ENCODE data around the gene ZNF335. TPM values are rescaled to one million over a fixed set of nuclear protein-coding genes. Genes with fewer than 3 reads are reported as not detected.

Gene ZNF335
- total RNA-seq, 2 donors from 2014 or later = 12.6 to 13.7 TPM

GRCh38 chr20:45925821-45926506 lies 46.0 kb downstream of the ZNF335 start:
- intact Hi-C loops (cut with DNase I) = no loop called here
- DNase-seq (ENCODE audit: low spot score) = no peak

DNA sequence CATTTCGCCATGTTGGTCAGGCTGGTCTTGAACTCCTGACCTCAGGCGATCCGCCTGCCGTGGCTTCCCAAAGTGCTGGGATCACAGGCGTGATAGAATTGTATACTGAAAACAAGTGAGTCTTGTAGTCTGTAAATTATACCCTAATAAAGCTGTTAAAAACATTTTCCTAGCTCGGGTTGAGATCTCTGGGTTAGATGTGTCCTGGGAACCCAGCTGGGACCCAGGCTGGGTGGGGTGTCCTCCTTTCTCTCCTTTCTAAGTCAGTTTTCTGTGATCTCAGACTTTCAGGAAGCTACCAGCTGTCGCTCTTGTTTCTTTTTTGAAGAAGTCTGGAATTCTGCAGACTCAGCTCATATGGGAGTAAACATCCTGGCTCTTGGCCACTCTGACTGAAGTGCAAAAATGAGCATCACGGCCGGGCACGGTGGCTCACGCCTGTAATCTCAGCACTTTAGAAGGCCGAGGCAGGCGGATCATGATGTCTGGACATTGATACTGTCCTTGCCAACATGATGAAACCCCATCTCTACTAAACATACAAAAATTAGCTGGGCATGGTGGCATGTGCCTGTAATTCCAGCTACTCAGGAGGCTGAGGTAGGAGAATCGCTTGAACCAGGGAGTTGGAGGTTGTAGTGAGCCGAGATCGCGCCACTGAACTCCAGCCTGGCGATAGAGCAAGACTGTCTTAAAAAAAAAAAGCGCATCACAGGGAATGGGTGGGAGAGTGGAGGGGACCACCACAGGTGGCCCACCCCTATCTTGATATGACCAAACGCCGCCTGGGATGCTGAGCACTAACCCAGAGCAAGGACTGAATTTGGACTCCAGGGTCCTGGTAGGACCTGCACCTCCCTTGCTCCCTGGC lies 47.4 kb downstream of the ZNF335 start:
- intact Hi-C loops (cut with DNase I) = no loop called here
- DNase-seq (ENCODE audit: low spot score) = peak; percentile 90

- intact Hi-C loops (cut with DNase I) = no loop called here
- DNase-seq (ENCODE audit: low spot score) = no peak
Observed at GRCh38 chr20:45921337-45922189, 50.4 kb downstream of the ZNF335 start.

- intact Hi-C loops (cut with DNase I) = no loop called here
- DNase-seq (ENCODE audit: low spot score) = no peak
Observed at GRCh38 chr20:45920462-45921336, 51.3 kb downstream of the ZNF335 start.

GRCh38 chr20:45919542-45920399 lies 52.2 kb downstream of the ZNF335 start:
- no peak for DNase-seq (ENCODE audit: low spot score)
- intact Hi-C loops (cut with DNase I) = no loop called here

GRCh38 chr20:45918779-45919537 lies 53.0 kb downstream of the ZNF335 start:
- intact Hi-C loops (cut with DNase I) = no loop called here
- no peak for DNase-seq (ENCODE audit: low spot score)

- no peak for DNase-seq (ENCODE audit: low spot score)
- intact Hi-C loops (cut with DNase I) = no loop called here
Observed at GRCh38 chr20:45918182-45918737, 53.7 kb downstream of the ZNF335 start.

DNA sequence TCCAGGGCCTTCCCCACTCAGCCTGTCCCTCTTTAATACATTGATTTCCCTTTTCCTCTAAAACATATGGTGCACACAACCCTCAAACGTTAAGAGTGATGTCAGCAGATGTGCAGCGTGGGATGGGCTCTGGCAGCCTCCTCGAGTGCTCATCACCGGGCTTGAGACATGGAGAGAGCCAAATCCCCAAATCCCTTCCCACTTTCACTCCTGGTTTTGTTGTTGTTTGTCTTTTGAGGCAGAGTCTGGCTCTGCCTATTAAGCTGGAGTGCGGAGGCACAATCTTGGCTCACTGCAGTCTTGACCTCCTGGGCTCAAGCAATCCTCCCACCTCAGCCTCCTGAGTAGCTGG lies 54.2 kb downstream of the ZNF335 start:
- intact Hi-C loops (cut with DNase I) = no loop called here
- DNase-seq (ENCODE audit: low spot score) = no peak

GRCh38 chr20:45913116-45913515 lies 58.9 kb downstream of the ZNF335 start:
- intact Hi-C loops (cut with DNase I) = no loop called here
- no peak for DNase-seq (ENCODE audit: low spot score)

DNA sequence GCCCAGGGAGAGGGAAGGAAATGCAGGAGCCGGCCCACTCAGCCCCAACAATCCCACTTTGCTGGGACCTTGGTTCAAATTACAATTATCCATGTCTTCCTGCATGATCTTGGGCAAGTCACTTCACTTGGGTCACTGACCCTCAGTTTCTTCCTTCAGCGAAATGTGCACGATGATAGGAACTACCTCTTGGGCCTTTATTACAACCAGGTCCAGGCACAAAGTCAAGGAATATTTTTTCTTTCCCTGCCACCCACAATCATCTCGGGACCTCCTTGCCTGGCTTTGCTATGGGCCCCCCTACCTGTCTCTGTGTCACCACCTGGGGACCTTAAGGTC lies 59.7 kb downstream of the ZNF335 start:
- intact Hi-C loops (cut with DNase I) = no loop called here
- no peak for DNase-seq (ENCODE audit: low spot score)

GRCh38 chr20:45911486-45912343 lies 60.3 kb downstream of the ZNF335 start, which contains the start of gene PLTP:
Gene PLTP, minus strand, starts transcription at chr20:45912155. Its CDS starts 703 bp downstream, at chr20:45911452.
- peak; percentile 95 for DNase-seq (ENCODE audit: low spot score)
- intact Hi-C loops (cut with DNase I) = no loop called here

DNA sequence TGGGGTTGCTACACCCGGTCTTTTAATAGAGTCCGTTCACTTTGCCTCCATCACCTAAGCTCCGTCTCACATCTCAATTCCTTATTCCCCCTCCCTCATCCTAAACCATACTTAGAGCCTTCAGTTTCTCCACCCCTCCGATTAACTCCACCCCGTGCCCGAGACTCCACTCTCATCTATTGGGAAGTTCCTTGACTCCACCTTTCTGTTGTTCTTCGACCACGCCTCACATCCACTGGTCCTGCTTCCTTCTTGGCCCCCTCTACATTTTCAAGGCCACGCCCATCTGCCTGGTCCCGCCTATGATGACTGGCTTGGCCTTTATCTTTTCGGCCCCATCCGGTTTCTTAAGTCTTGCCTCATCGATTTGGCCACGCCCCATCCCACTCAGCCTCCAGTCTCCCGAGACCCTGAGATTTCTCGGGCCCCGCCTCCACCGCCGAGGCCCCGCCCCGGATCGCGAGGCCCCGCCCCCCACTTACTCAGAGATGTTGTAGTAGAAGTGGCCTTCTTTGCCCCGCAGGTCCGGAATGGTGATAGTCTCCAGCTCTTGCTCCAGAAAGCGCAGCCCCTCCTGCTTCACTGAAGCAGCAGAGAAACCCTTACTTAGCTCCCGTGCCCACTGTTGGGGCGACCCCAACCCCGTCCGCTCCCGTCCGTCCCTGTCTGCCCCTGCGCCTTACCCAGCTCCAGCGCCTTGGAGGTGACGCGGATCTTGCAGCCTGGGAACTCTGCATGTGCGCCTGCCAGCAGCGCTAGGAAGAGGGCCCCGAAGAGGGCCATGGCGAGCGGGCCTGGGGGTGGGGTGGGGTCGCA lies 61.1 kb downstream of the ZNF335 start:
- intact Hi-C loops (cut with DNase I) = no loop called here
- DNase-seq (ENCODE audit: low spot score) = peak; percentile 99

DNA sequence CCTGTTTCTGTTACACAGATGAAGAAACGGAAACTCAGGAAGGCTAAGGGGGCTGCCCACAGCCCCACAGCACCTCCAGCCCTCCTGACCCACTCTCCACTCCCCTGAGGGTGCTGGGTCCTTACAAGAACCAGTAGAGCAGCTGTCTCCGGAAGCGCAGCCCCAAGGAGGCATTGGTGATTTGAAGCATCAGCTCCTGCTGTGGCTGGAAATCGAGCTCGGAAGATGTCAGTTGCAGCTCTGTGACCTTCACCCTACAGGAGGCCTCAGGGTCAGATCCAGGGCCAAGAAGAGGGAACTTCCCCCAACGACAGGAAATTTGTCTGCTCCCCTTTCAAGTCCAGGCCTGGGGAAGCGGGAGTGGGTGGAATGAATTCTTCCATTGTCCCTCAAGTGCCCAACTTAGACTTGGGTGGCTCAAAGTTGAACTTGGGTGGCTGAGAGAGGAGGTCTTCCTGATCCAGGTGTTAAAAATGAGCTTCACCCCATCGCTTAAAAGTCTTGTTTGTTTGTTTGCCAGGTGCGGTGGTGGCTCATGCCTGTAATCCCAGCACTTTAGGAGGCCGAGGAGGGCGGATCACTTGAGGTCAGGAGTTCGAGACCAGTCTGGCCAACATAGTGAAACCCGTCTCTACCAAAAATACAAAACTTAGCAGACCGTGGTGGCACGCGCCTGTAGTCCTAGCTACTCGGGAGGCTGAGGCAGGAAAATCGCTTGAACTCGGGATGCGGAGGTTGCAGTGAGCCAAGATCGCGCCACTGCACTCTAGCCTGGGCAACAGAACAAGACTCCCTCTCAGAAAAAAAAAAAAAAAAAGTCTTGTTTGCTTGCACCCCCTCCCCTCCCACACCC lies 62.0 kb downstream of the ZNF335 start:
- intact Hi-C loops (cut with DNase I) = no loop called here
- DNase-seq (ENCODE audit: low spot score) = no peak

- intact Hi-C loops (cut with DNase I) = no loop called here
- DNase-seq (ENCODE audit: low spot score) = no peak
Observed at GRCh38 chr20:45909336-45909808, 62.6 kb downstream of the ZNF335 start.

Data from posterior vena cava (tissue), 2 donors.